Activated T-helper 1 cell treated with Interleukin-2 at 50 U/mL for 16 hours (primary cell): ENCODE data around the gene OR2Y1.
"Not testable (repeated sequence)": the region's sequence is repeated elsewhere in the genome, so short reads cannot be mapped to it uniquely, and the experiment has no call there.

Experiments used
- DNase-seq: peaks from one replicate; pipeline ENCODE4 v3.0.0-alpha.2; 2020; ENCODE audit warnings: low read depth

Gene OR2Y1

GRCh38 chr5:180739958-180740357, at the start of gene OR2Y1:
Gene OR2Y1 (minus strand): TSS chr5:180740058. CDS start chr5:180740058, 0 bp downstream.
- no peak for DNase-seq

DNA sequence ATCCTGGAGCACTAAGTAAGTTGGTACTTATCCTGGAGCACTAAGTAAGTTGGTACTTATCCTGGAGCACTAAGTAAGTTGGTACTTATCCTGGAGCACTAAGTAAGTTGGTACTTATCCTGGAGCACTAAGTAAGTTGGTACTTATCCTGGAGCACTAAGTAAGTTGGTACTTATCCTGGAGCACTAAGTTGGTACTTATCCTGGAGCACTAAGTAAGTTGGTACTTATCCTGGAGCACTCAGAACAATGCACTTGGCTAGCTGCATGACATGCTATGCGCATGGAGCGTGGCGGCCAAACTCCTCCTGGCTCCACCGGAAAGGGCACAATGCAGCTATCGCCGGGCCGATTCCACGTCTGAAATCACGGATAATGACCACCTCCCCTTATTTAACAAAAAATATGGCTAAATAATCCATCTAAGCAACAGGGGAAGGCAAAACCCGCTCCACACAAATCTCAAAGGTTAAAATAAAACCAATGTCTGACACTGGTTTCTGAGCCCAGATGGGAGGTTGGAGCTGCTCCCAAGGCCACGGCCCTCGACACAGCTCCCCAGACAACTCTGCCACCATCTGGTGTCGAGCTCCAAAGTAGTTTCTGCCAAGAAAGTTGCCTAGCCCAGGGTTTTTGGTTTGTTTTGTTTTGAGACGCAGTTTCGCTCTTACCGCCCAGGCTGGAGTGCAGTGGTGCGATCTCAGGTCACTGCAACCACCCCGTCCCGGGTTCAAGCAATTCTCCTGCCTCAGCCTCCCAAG, 49.0 kb upstream of the OR2Y1 start:
- not testable (repeated sequence) for DNase-seq

- no peak for DNase-seq
These were observed 48.0 kb upstream of the OR2Y1 start for GRCh38 chr5:180787711-180788431.

GRCh38 chr5:180786531-180787398, 46.9 kb upstream of the OR2Y1 start:
- no peak for DNase-seq

DNA sequence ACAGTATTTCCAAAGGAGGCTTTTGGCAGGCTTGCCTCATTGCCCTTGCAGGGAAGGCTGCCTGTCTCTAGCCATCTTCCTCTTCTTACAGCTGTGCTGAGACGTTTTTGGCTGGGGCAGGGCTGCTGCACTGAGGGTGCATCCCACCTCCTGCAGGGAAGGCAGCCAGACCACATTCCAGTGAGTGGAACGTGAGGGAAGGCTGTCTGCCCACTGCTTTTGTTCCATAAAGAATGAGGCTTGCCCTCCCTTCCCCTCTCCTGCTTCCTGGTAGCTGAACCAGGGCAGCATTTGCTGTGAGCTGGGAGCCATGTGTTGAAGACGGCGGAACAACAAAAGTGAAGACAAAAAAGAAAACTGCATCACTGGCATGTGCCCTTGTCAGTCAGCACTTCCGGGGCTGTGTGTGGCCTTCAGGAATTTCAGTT, 46.0 kb upstream of the OR2Y1 start:
- DNase-seq = no peak

DNA sequence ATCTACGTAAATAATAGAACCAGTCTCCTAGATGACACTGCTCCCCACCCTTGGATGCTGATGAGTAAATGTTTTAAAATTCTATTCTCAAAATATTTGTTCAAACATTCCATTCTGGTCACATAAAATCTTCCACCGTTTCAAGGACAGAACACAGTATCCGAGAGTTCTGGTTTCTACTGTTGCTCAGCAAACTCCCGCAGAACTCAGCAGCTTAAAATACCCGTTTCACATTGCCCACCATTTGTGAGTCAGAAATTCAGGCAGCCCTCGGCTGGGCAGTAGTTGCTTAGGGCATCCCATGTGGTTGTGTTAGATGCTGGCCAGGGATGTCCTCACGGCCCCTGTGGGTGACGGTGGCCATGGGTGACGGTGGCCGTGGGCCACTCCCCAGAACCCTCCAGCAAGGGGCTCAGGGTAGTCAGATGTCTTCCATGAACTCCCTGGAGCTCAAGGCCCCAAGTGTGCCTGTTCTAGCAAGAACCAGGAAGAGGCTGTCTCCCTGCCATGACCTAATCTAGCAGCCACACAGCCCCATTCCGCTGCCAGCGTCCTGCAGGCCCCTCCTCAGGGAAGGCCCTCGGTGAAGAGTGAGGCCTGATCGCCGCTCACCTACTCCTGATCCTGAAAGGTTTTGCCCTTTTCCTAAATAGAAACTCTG, 45.4 kb upstream of the OR2Y1 start:
- no peak for DNase-seq

GRCh38 chr5:180784497-180785097, 44.7 kb upstream of the OR2Y1 start:
- peak; percentile 52 for DNase-seq

GRCh38 chr5:180783340-180784052, 43.6 kb upstream of the OR2Y1 start:
- DNase-seq = no peak

DNA sequence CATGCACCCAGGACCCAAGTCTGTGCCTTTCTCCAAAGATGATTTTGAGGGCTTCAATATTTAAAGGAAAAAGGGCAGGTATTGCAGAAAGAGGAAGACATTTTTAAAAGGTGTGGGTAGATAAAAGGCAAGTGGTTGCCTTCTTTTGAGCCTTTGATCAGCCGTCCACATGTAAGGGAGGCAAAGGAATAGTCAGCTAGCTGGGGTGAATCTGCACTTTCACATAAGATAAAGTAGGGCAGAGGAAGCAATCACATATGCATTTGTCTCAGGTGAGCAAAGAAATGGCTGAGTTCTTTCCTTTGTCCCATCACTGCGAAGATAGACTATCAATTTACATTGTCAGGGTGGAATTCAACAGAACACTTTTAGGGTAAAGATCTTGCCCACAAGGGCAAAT, 42.9 kb upstream of the OR2Y1 start:
- DNase-seq = no peak

DNA sequence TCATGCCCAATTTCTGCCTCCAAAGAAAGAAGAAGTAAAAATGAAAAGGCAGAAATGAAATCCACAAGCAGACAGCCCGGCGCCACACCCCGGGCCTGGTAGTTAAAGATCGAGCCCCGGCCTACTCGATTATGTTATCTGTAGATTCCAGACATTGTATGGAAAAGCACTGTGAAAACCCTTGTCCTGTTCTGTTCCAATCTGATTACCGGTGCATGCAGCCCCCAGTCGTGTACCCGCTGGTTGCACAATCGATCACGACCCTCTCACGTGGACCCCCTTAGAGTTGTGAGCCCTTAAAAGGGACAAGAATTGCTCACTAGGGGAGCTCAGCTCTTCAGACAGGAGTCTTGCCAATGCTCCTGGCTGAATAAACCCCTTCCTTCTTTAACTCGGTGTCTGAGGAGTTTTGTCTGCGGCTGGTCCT, 42.1 kb upstream of the OR2Y1 start:
- DNase-seq = not testable (repeated sequence)

DNA sequence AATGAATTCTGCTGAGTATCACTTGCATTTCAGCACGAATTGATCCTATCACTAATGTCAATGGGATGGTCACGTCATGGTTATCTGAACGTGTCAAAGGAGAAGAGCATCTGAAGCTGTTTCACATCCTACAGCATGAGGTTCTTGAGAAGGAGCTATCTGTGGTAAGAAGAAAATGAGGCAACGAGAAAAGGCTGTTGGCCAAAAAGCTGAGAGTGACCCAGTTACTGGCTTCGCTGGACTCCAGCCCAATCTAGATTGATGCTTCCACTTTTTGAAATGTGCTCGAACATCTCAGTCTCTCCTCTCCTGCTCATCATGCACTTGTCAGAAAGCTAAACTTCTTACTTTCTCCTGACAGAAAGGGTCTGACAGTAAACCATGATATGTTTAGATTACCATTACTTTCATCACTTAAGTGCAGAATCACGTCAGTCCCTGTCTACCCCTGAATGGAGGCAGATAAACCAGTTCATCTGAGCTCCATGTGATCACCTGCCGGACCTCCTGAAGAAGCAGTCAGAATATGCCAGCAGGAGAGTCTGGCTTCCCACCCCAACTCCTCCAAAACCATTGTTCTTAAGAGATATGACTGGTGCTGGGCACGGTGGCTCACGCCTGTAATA, 40.2 kb upstream of the OR2Y1 start:
- no peak for DNase-seq

- no peak for DNase-seq
These were observed 37.6 kb upstream of the OR2Y1 start for GRCh38 chr5:180777475-180777874.

DNA sequence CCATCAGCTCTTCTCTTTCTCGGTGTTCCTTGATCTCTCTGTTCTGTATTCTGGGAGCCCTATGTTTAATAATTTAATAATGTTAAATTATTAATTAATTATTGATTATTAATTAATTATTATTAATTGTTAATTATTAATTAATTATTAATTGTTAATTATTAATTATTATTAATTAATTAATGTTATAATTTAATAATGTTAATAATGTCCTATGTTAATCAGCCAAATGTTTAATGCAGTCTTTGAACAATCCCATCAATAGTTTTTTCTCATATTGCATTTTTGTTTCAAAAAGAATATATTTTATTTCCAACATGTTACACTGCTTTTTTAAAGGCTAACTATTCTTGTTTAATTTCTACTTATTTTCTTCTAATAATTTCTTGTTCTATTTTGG, 36.5 kb upstream of the OR2Y1 start:
- DNase-seq = no peak

DNA sequence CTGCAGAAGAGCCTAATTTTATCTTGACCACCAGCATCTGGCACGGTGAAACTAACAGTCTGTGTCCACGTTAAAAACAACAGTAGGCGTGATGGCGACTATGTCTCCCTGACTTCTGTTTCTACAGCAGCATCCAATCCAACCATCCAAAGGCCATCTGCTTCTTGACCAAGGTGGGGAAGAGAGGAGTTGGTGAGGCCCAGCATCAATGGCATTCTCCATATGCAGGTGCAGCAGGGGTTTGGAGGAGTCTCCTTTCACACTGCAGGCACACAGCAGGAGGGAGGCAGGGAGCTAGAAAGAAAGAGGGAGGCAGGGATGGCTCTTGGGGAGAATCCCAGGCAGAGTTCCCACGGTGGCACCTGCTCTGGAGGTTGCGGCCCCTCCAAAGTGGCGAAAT, 35.8 kb upstream of the OR2Y1 start:
- DNase-seq = no peak

DNA sequence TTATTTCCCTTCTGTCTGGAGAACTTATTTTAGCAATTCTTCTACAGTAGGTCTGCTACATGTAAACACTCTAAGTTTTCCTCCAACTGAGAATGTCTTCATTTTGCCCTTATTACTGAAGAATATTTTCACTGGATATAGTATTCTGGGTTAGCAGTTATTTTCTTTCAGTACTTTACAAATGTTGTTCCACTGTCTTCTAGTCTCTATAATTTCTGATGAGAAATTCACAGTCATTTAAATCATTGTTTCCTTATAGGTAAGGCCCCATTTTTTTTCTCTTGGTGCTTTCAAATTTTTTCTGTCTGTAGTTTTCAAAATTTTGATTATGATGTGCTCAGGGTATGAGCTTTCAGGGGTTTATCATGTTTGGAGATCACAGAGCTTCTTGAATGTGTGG, 32.0 kb upstream of the OR2Y1 start:
- DNase-seq = no peak

DNA sequence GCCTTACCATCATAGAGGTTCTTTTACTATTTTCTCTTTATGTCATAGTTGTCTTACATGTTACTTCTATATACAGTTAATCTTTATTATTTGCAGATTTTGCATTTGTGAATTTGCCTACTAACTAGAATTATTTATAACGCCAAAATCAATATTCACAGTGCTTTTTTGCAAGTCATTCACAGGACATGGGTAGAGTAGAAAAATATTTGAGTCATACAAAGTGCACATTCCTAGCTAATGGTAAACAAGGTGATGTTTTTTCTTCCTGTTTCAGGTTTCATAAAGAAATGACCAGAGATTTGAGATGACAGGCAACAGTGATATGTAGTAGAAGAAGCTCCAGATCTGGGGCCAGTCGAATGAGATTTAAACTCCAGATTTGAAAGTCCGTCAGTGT, 30.0 kb upstream of the OR2Y1 start:
- DNase-seq = no peak

DNA sequence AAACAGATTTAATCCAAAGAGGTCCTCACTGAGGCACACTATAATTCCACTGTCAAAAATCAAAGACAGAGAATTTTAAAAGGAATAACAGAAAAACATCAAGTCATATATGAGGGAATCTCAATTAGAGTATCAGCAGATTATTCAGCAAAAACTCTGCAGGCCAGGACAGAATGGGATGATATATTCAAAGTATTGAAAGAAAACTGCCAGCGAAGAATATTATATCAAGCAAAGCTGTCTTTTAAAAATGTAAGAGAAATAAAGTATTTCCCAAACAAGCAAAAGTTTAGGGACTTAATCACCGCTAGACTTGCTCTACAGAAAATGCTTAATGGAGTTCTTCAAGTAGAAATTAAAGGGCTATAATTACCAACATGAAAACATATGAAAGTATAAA, 15.7 kb upstream of the OR2Y1 start:
- DNase-seq = no peak

DNA sequence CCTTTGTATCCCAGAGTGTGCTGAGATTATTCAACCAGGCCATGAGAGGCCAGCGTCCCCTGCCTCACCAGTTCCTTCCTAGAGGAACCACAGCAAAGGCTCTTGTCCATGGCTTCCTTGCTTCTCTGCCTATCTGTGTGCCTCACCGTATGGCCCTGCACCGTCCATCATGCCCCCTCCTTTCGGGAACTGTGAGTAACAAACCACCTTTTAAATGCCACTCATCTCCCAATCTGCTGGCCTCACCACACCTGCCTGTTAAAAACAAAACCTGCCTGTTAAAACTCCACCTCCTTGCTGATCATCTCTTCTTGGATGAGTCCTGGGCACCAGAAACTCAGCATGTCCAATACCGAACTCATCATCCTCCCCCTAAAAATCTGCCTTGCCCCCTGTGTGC, 4.4 kb upstream of the OR2Y1 start:
- DNase-seq = no peak

DNA sequence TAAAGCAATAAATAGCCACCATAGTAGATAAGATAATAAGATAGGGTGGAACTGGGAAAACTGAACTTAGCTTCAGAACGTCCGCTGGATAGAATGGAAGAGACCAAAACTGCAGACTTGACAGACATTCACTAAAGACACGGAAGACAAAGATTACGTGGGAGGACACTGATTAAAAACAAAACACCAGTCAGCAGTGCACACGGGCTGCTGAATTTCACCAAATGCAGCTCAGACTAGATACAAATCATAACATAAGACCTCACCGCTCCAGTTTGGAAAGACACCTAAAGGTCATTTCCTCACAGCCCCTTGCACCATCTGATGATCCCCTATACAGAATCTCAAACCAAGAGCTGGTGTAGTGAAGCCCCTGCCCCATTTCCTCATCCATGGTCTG, 2.9 kb upstream of the OR2Y1 start:
- DNase-seq = no peak

- DNase-seq = not testable (repeated sequence)
These were observed 1.1 kb upstream of the OR2Y1 start for GRCh38 chr5:180740953-180741352.
